PC-9 (cell line): Measurements from ENCODE around the gene FSIP2.

Source experiments
- CTCF ChIP-seq: fragments of 200-600 bp; sonication (generic); conservative IDR thresholded peaks from 2 replicates; pipeline ENCODE4 v1.6.1; 2017; ENCODE audit warnings: mixed run types, antibody characterized with exemption, mild to moderate bottlenecking, moderate library complexity
- EZH2 ChIP-seq: fragments of 200-600 bp; sonication (generic); IDR thresholded peaks from 2 replicates; pipeline ENCODE4 v1.8.0; 2017; ENCODE audit warnings: antibody characterized with exemption, low read depth

GRCh38 chr2:185823773-185824172 is 85.2 kb downstream of the FSIP2 start:
- TF ChIP-seq CTCF (no peak), EZH2 (no peak)
